Fibroblast of skin of right biceps (primary cell): ENCODE measurements around the gene KCTD7.
"Not testable (repeated sequence)": the region's sequence is repeated elsewhere in the genome, so short reads cannot be mapped to it uniquely, and the experiment has no call there.

Experiments used
- DNase-seq: peaks from one replicate; pipeline ENCODE4 v3.0.0-alpha.2; 2013

KCTD7 gene

GRCh38 chr7:66683770-66684123 is 55.1 kb downstream of the KCTD7 start:
- DNase-seq = no peak

- DNase-seq = not testable (repeated sequence)
Measured at GRCh38 chr7:66685663-66686062, 57.0 kb downstream of the KCTD7 start.

- DNase-seq = no peak
Measured at GRCh38 chr7:66687186-66687585, 58.5 kb downstream of the KCTD7 start.

GRCh38 chr7:66687672-66688071 is 59.0 kb downstream of the KCTD7 start:
- DNase-seq = not testable (repeated sequence)

- DNase-seq = no peak
Measured at GRCh38 chr7:66689081-66689480, 60.4 kb downstream of the KCTD7 start.

GRCh38 chr7:66693331-66693730 is 64.7 kb downstream of the KCTD7 start:
- no peak for DNase-seq
